BJ (cell line): Measurements from ENCODE around the gene SH3PXD2B. TPM values are rescaled to one million over a fixed set of nuclear protein-coding genes. Genes with fewer than 3 reads are reported as not detected.
"Not testable (repeated sequence)": the region's sequence is repeated elsewhere in the genome, so short reads cannot be mapped to it uniquely, and the experiment has no call there.

Experiments
- CTCF ChIA-PET: fragments of 350-600 bp; formaldehyde crosslinking; extraction: SDS; loops from one replicate; lab custom pipeline; 2021; ENCODE audit warnings: antibody characterized with exemption, inconsistent platforms; lab: Yijun Ruan, JAX
- POLR2A ChIA-PET: fragments of 300-600 bp; sonication (Branson Sonifier 250); formaldehyde crosslinking; extraction: SDS; loops from one replicate; lab custom pipeline; 2021; ENCODE audit warnings: antibody characterized with exemption; lab: Charles Lee
- DNase-seq: peaks from one replicate; pipeline ENCODE4 v3.0.0-alpha.2; 2011; ENCODE audit warnings: low read depth
- H3K27me3 ChIP-seq: 2 replicates; pipeline ENCODE4 v1.6.0; 2011; ENCODE audit warnings: low read length; ENCODE audit not compliant: control insufficient read depth, insufficient read depth
- H3K36me3 ChIP-seq: 2 replicates; pipeline ENCODE4 v1.5.1; 2011; ENCODE audit warnings: low read length; ENCODE audit not compliant: control insufficient read depth, insufficient read depth
- H3K4me3 ChIP-seq: 2 replicates; pipeline ENCODE4 v1.5.1; 2011; ENCODE audit warnings: low read depth, mild to moderate bottlenecking, control low read depth, low read length
- polyA plus RNA-seq: library from polyadenylated mRNA; depleted of rRNA; stranded (reverse); fragments of >200 nt; gene quantifications from 2 replicates; pipeline ENCODE4 v1.2.3, GENCODE V29; 2011
- TF ChIP-seq, protein P1 (sequence below): IDR thresholded peaks from 2 replicates; pipeline ENCODE4 v1.5.1; 2011; ENCODE audit warnings: low read depth, mild to moderate bottlenecking, control low read depth, inconsistent platforms, low read length, moderate library complexity; ENCODE audit not compliant: insufficient read depth

The SH3PXD2B gene
- polyA plus RNA-seq, 1 experiment: 15.5 TPM

DNA sequence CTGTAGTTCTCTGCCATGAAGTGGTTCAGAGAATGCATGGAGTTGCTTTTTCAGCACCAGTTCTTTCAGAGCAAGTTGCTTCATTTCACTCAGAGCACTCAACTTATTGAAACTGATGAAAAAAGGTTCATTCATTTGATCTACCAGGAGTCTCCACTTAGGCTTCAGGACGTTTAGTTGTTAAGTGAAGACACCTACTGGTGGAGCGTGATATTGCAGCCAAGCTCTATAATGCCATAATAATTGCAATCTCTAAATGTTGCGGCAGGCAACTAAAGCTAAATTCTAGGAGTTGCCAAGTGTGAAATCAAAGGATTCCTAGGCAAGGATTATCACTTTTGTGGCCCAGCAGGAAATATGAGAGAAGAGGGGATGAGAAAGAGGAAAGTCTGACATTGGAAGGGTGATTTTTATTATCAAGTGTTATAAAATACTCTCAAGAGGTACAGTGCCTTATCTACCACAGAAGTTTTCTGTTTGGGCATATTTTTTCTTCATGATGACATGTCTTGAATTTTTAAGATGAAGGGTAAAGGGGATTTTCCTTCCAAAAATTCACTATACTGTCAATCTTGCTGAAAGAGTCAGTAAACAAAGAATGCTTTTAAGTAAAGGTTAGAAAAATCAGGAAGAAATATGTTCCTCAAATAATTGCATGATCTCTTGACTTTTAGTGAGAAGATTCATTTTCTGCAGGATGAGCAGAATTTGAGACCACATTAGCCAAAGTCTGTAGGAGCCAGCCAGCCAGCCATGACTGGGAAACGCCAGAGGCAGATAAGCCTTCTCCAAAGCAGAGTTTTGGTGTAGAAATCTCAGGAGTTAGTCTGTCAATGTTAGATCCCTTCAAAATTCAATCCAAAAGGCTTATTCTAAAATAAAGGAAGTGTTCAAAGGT, 83.4 kb downstream of the SH3PXD2B start:
- no peaks in the 10 kb centered on the region for H3K27me3 ChIP-seq
- TF ChIP-seq, protein P1, sequence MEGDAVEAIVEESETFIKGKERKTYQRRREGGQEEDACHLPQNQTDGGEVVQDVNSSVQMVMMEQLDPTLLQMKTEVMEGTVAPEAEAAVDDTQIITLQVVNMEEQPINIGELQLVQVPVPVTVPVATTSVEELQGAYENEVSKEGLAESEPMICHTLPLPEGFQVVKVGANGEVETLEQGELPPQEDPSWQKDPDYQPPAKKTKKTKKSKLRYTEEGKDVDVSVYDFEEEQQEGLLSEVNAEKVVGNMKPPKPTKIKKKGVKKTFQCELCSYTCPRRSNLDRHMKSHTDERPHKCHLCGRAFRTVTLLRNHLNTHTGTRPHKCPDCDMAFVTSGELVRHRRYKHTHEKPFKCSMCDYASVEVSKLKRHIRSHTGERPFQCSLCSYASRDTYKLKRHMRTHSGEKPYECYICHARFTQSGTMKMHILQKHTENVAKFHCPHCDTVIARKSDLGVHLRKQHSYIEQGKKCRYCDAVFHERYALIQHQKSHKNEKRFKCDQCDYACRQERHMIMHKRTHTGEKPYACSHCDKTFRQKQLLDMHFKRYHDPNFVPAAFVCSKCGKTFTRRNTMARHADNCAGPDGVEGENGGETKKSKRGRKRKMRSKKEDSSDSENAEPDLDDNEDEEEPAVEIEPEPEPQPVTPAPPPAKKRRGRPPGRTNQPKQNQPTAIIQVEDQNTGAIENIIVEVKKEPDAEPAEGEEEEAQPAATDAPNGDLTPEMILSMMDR: peak; percentile 56
- no peak for DNase-seq
- CTCF ChIA-PET: interaction anchor here (0.7 to 1.1 kb wide), 7 partner anchors 10 to 327 kb away, joined by 3 read pairs; no protein-coding TSS in a partner anchor
- POLR2A ChIA-PET: no interaction called here
- no peak overlapping the region for H3K4me3 ChIP-seq
- no peaks in the 10 kb centered on the region for H3K36me3 ChIP-seq

DNA sequence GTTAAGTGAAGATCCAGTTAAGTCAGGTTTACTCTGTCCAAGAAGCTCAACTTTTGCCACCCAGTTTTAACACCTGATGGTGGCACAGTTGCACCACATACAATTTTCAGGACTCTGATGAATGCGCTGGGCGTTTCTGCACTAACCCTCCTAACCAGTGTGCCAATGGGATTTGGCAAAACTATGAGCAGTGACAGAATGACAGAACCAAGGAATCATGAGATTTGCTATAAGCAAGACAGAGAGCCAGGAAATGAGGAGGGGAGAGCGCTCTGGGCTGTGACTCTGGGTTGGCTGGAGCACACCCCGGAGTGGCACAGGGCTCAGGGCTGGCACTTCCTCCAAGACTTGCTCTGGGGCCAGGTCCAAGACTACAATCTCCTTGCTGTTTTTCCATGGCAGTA, 84.1 kb downstream of the SH3PXD2B start:
- ChIA-PET POLR2A (no interaction called here), CTCF (interaction anchor here (0.7 to 1.1 kb wide), 5 partner anchors 12 to 328 kb away, joined by 3 read pairs; no protein-coding TSS in a partner anchor)
- Histone ChIP-seq H3K36me3 (no peaks in the 10 kb centered on the region), H3K4me3 (no peak overlapping the region), H3K27me3 (no peaks in the 10 kb centered on the region)
- DNase-seq: no peak
- TF ChIP-seq, protein P1: no peak

DNA sequence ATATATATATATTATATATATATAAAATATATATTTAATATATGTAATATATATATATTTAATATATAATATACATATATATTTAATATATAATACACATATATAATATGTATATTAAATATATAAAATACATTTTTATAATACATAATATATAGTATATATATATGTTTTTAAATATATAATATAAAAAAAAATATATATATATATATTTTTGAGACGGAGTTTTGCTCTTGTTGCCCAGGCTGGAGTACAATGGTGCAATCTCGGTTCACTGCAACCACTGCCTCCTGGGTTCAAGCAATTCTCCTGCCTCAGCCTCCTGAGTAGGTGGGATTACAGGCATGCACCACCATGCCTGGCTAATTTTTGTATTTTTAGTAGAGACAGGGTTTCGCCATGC, 85.6 kb downstream of the SH3PXD2B start:
- H3K4me3 ChIP-seq, H3K36me3 ChIP-seq, POLR2A ChIA-PET, CTCF ChIA-PET, H3K27me3 ChIP-seq, DNase-seq: not testable (repeated sequence)

DNA sequence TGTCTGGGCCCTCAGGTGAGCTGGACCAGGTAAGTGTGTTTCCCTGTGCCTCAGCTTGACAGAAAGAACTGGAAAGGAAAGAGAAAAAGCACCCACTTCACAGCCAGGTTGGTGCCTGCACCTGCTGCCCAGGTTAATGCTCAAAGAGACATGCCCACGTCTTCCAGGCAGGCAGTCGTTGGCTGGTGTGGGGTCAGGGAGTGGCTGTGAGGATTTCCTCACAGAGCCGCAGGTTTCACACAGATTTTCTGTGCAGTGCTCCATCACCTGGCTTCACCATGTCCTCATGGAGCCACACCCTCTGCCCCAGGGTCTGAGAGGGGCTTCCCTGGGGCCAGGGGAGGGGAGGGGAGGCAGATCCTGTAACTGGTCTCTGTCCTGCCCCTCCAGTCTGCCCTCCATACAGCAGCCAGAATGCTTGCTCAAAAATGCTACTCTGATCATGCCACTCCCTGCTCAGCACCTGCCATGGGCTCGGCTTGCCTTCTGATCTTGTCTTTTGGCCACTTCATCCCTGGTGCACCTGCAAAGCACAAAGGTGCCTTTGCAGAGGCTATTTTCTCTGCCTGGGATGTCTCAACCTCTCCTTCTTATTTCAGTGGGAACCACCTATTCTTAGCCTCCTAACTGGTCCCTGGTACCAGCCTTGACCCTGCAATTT, 88.2 kb downstream of the SH3PXD2B start:
- Histone ChIP-seq H3K36me3 (no peaks in the 10 kb centered on the region), H3K27me3 (no peaks in the 10 kb centered on the region), H3K4me3 (no peak overlapping the region)
- TF ChIP-seq, protein P1: no peak
- DNase-seq: no peak
- ChIA-PET CTCF (interaction anchor here (0.5 kb wide), 1 partner anchor 1056 kb away, joined by 3 read pairs; no protein-coding TSS in a partner anchor), POLR2A (no interaction called here)

DNA sequence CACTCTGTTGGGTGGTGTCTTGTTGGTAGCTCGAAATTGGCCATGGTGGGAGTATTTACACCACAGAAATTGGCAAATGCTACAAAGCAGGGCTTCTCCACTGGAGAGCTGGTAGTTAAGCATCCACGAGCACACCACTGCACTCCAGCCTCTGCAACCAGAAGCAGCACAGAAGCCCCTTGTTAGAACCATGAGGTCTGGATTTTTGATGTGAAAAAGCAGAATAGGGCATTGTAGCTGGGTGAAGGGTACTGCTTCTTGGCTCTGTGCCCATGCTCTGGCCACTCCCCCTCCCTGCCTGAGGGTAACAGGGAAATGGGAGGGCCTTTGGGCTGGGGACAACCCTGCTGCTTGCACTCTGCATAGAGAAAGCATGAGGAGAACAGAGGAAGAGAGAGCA, 89.6 kb downstream of the SH3PXD2B start:
- POLR2A ChIA-PET: no interaction called here
- TF ChIP-seq, protein P1: no peak
- Histone ChIP-seq H3K36me3 (no peaks in the 10 kb centered on the region), H3K27me3 (no peaks in the 10 kb centered on the region), H3K4me3 (no peak overlapping the region)
- CTCF ChIA-PET: no interaction called here
- no peak for DNase-seq
